CD8-positive, alpha-beta memory T cell (primary cell): ENCODE data around the gene EIF4G1. TPM values are rescaled to one million over a fixed set of nuclear protein-coding genes. Genes with fewer than 3 reads are reported as not detected.

ENCODE experiments used
- CTCF ChIA-PET: fragments of 350-600 bp; sonication (Branson Sonifier 250); formaldehyde crosslinking; loops from one replicate; lab custom pipeline; 2021; ENCODE audit warnings: antibody characterized with exemption; lab: Charles Lee
- POLR2A ChIA-PET: fragments of 350-600 bp; sonication (Branson Sonifier 250); formaldehyde crosslinking; loops from one replicate; lab custom pipeline; 2021; ENCODE audit warnings: antibody characterized with exemption; lab: Charles Lee
- DNase-seq, 5 donors: peaks; one replicate each; pipeline versions ENCODE4 v3.0.0 to v3.0.0-alpha.2; 2020 to 2022; ENCODE audit warnings: mixed read lengths in 1 of 5
- H3K27ac ChIP-seq: one replicate; pipeline ENCODE4 v1.7.0; 2013; ENCODE audit warnings: low read depth, mild to moderate bottlenecking, low read length, moderate library complexity
- H3K27me3 ChIP-seq: 2 replicates; pipeline ENCODE4 v1.7.0; 2013; ENCODE audit warnings: low read length, mild to moderate bottlenecking; ENCODE audit not compliant: insufficient read depth, poor library complexity, severe bottlenecking
- H3K36me3 ChIP-seq: 2 replicates; pipeline ENCODE4 v1.7.0; 2013; ENCODE audit warnings: mild to moderate bottlenecking, low read length, moderate library complexity; ENCODE audit not compliant: insufficient read depth
- H3K4me1 ChIP-seq: 2 replicates; pipeline ENCODE4 v1.7.0; 2013; ENCODE audit warnings: mild to moderate bottlenecking, low read length, moderate library complexity; ENCODE audit not compliant: insufficient read depth
- H3K4me3 ChIP-seq: 2 replicates; pipeline ENCODE4 v1.7.0; 2013; ENCODE audit warnings: mild to moderate bottlenecking, low read length
- H3K9me3 ChIP-seq: 2 replicates; pipeline ENCODE4 v1.7.0; 2013; ENCODE audit warnings: mild to moderate bottlenecking, low read length
- H3K27ac Mint-ChIP-seq, 8 donors: one replicate each; pipeline ENCODE4 v1.8.0; 2020 to 2021; ENCODE audit warnings: mixed read lengths in 8 of 8, mild to moderate bottlenecking in 6 of 8, inconsistent platforms in 3 of 8, moderate library complexity in 3 of 8
- H3K27me3 Mint-ChIP-seq, 2 donors: one replicate each; pipeline ENCODE4 v1.8.0; 2020 to 2021; ENCODE audit warnings: mixed read lengths in 2 of 2, mild to moderate bottlenecking in 1 of 2, moderate library complexity in 1 of 2
- H3K36me3 Mint-ChIP-seq, 3 donors: one replicate each; pipeline ENCODE4 v1.8.0; 2020 to 2021; ENCODE audit warnings: mixed read lengths in 3 of 3, inconsistent platforms in 1 of 3, mild to moderate bottlenecking in 1 of 3
- H3K4me1 Mint-ChIP-seq, 3 donors: one replicate each; pipeline ENCODE4 v1.8.0; 2020 to 2021; ENCODE audit warnings: mixed read lengths in 3 of 3, inconsistent platforms in 1 of 3, mild to moderate bottlenecking in 1 of 3
- H3K4me3 Mint-ChIP-seq, 7 donors: one replicate each; pipeline ENCODE4 v1.8.0; 2020 to 2021; ENCODE audit warnings: mixed read lengths in 7 of 7, mild to moderate bottlenecking in 6 of 7, moderate library complexity in 4 of 7, inconsistent platforms in 2 of 7
- H3K9me3 Mint-ChIP-seq, 5 donors: one replicate each; pipeline ENCODE4 v1.8.0; 2020 to 2022; ENCODE audit warnings: mixed read lengths in 5 of 5, mild to moderate bottlenecking in 3 of 5, moderate library complexity in 2 of 5, inconsistent platforms in 1 of 5
- polyA plus RNA-seq: library from polyadenylated mRNA; unstranded; fragments of 300-500 nt; fragmentation: Illumina TruSeq; gene quantifications from one replicate; pipeline ENCODE4 v1.2.3, GENCODE V29; 2021
- total RNA-seq, 2 experiments: library from RNA; stranded (reverse); gene quantifications; one replicate each; pipeline ENCODE4 v1.2.3, GENCODE V29; 2021

The EIF4G1 gene
- total and polyA plus RNA-seq, 3 experiments from 2014 or later: 46.2 to 694 (median 693) TPM

GRCh38 chr3:184311633-184312032, 2.8 kb upstream of the EIF4G1 start:
- Mint-ChIP-seq H3K27ac (peak overlapping the region in 3 of 8 donors; percentile 52 to 70 (median 68)), H3K27me3 (no peaks in the 10 kb centered on the region), H3K4me1 (peaks cover 9 to 16% (median 14%) of the 10 kb centered on the region in 3 donors), H3K36me3 (peaks cover 0 to 36% (median 23%) of the 10 kb centered on the region in 3 donors), H3K9me3 (no peaks in the 10 kb centered on the region), H3K4me3 (peak overlapping the region in 3 of 7 donors; percentile 13 to 48 (median 45))
- H3K4me1 ChIP-seq: peaks cover 10% of the 10 kb centered on the region
- H3K9me3 ChIP-seq: no peaks in the 10 kb centered on the region
- peaks cover 18% of the 10 kb centered on the region for H3K36me3 ChIP-seq
- H3K27ac ChIP-seq: no peak overlapping the region
- H3K4me3 ChIP-seq: no peak overlapping the region
- H3K27me3 ChIP-seq: no peaks in the 10 kb centered on the region
- ChIA-PET CTCF (interaction anchor here (1.3 kb wide), 1 partner anchor 9 kb away, joined by 4 read pairs; no protein-coding TSS in a partner anchor), POLR2A (no interaction called here)
- DNase-seq: no peak

- peaks cover 8% of the 10 kb centered on the region for H3K36me3 ChIP-seq
- no peaks in the 10 kb centered on the region for H3K9me3 Mint-ChIP-seq
- peak overlapping the region; percentile 83 to 91 (median 88) for H3K4me3 Mint-ChIP-seq
- ChIA-PET POLR2A (interaction anchor here (0.7 kb wide), 1 partner anchor 199 kb away, joined by 3 read pairs; no protein-coding TSS in a partner anchor), CTCF (no interaction called here)
- no peaks in the 10 kb centered on the region for H3K27me3 Mint-ChIP-seq
- H3K27ac ChIP-seq: peak overlapping the region; percentile 82
- H3K9me3 ChIP-seq: no peaks in the 10 kb centered on the region
- no peaks in the 10 kb centered on the region for H3K27me3 ChIP-seq
- H3K36me3 Mint-ChIP-seq: peaks cover 0 to 31% (median 3%) of the 10 kb centered on the region in 3 donors
- H3K27ac Mint-ChIP-seq: peak overlapping the region; percentile 88 to 99 (median 96)
- H3K4me1 ChIP-seq: peaks cover 22% of the 10 kb centered on the region
- H3K4me1 Mint-ChIP-seq: peaks cover 30 to 43% (median 36%) of the 10 kb centered on the region in 3 donors
- DNase-seq: peak; percentile 70 to 85 (median 75)
- peak overlapping the region; percentile 78 for H3K4me3 ChIP-seq
These were observed 515 bp downstream of the EIF4G1 start for GRCh38 chr3:184314700-184315542.

GRCh38 chr3:184315543-184315867, 1.1 kb downstream of the EIF4G1 start:
- H3K27ac Mint-ChIP-seq: peak overlapping the region; percentile 88 to 99 (median 96)
- CTCF ChIA-PET: interaction anchor here (0.7 kb wide), 1 partner anchor 431 kb away, joined by 3 read pairs; no protein-coding TSS in a partner anchor
- Histone ChIP-seq H3K27me3 (no peaks in the 10 kb centered on the region), H3K4me3 (peak overlapping the region; percentile 78), H3K4me1 (peaks cover 22% of the 10 kb centered on the region), H3K36me3 (peaks cover 10% of the 10 kb centered on the region), H3K27ac (peak overlapping the region; percentile 82), H3K9me3 (no peaks in the 10 kb centered on the region)
- peak overlapping the region; percentile 69 to 91 (median 84) for H3K4me3 Mint-ChIP-seq
- H3K36me3 Mint-ChIP-seq: peaks cover 0 to 35% (median 2%) of the 10 kb centered on the region in 3 donors
- DNase-seq: no peak
- POLR2A ChIA-PET: no interaction called here
- H3K4me1 Mint-ChIP-seq: peaks cover 30 to 43% (median 36%) of the 10 kb centered on the region in 3 donors
- no peaks in the 10 kb centered on the region for H3K27me3 Mint-ChIP-seq
- no peaks in the 10 kb centered on the region for H3K9me3 Mint-ChIP-seq

- DNase-seq: peak in 1 of 5 donors; percentile 24
- ChIA-PET POLR2A (no interaction called here), CTCF (interaction anchor here (0.7 kb wide), 2 partner anchors 432 to 1627 kb away, joined by 3 read pairs; no protein-coding TSS in a partner anchor)
- Mint-ChIP-seq H3K36me3 (peaks cover 0 to 41% (median 7%) of the 10 kb centered on the region in 3 donors), H3K4me1 (peaks cover 30 to 43% (median 36%) of the 10 kb centered on the region in 3 donors), H3K4me3 (peak overlapping the region; percentile 69 to 91 (median 84)), H3K9me3 (no peaks in the 10 kb centered on the region), H3K27ac (peak overlapping the region; percentile 88 to 99 (median 96)), H3K27me3 (no peaks in the 10 kb centered on the region)
- H3K9me3 ChIP-seq: no peaks in the 10 kb centered on the region
- H3K27me3 ChIP-seq: no peaks in the 10 kb centered on the region
- peaks cover 16% of the 10 kb centered on the region for H3K36me3 ChIP-seq
- peaks cover 22% of the 10 kb centered on the region for H3K4me1 ChIP-seq
- peak overlapping the region; percentile 39 for H3K4me3 ChIP-seq
- peak overlapping the region; percentile 82 for H3K27ac ChIP-seq
These were observed 1.7 kb downstream of the EIF4G1 start for GRCh38 chr3:184315871-184316661.

- H3K4me3 ChIP-seq: no peak overlapping the region
- H3K27me3 ChIP-seq: no peaks in the 10 kb centered on the region
- H3K4me1 ChIP-seq: peaks cover 22% of the 10 kb centered on the region
- no peaks in the 10 kb centered on the region for H3K27me3 Mint-ChIP-seq
- H3K36me3 ChIP-seq: peaks cover 23% of the 10 kb centered on the region
- DNase-seq: no peak
- peaks cover 30 to 43% (median 36%) of the 10 kb centered on the region in 3 donors for H3K4me1 Mint-ChIP-seq
- peak overlapping the region; percentile 82 for H3K27ac ChIP-seq
- peak overlapping the region; percentile 69 to 91 (median 84) for H3K4me3 Mint-ChIP-seq
- POLR2A ChIA-PET: interaction anchor here (0.6 kb wide), 1 partner anchor 1282 kb away, joined by 3 read pairs; no protein-coding TSS in a partner anchor
- H3K9me3 ChIP-seq: no peaks in the 10 kb centered on the region
- no peaks in the 10 kb centered on the region for H3K9me3 Mint-ChIP-seq
- H3K27ac Mint-ChIP-seq: peak overlapping the region; percentile 88 to 97 (median 95)
- CTCF ChIA-PET: interaction anchor here (0.7 kb wide), 1 partner anchor 1626 kb away, joined by 3 read pairs; no protein-coding TSS in a partner anchor
- H3K36me3 Mint-ChIP-seq: peaks cover 0 to 48% (median 10%) of the 10 kb centered on the region in 3 donors
These were observed 2.4 kb downstream of the EIF4G1 start for GRCh38 chr3:184316792-184317191.

- no peak overlapping the region for H3K4me3 ChIP-seq
- peak overlapping the region; percentile 82 for H3K27ac ChIP-seq
- H3K27me3 ChIP-seq: no peaks in the 10 kb centered on the region
- no peaks in the 10 kb centered on the region for H3K27me3 Mint-ChIP-seq
- H3K9me3 Mint-ChIP-seq: no peaks in the 10 kb centered on the region
- peaks cover 27% of the 10 kb centered on the region for H3K36me3 ChIP-seq
- H3K4me1 ChIP-seq: peaks cover 22% of the 10 kb centered on the region
- H3K4me3 Mint-ChIP-seq: peak overlapping the region in 6 of 7 donors; percentile 26 to 91 (median 84)
- CTCF ChIA-PET: no interaction called here
- no peaks in the 10 kb centered on the region for H3K9me3 ChIP-seq
- H3K4me1 Mint-ChIP-seq: peaks cover 30 to 43% (median 36%) of the 10 kb centered on the region in 3 donors
- peak overlapping the region; percentile 88 to 97 (median 95) for H3K27ac Mint-ChIP-seq
- DNase-seq: no peak
- peaks cover 0 to 52% (median 10%) of the 10 kb centered on the region in 3 donors for H3K36me3 Mint-ChIP-seq
- POLR2A ChIA-PET: interaction anchor here (0.6 kb wide), 1 partner anchor 1283 kb away, joined by 3 read pairs; no protein-coding TSS in a partner anchor
These were observed 2.8 kb downstream of the EIF4G1 start for GRCh38 chr3:184317201-184317600.

GRCh38 chr3:184320104-184320445, 5.7 kb downstream of the EIF4G1 start:
- Mint-ChIP-seq H3K4me1 (peaks cover 29 to 39% (median 31%) of the 10 kb centered on the region in 3 donors), H3K9me3 (no peaks in the 10 kb centered on the region), H3K27ac (peak overlapping the region in 2 of 8 donors; percentile 12 to 68), H3K27me3 (no peaks in the 10 kb centered on the region), H3K4me3 (no peak overlapping the region), H3K36me3 (peaks cover 0 to 80% (median 20%) of the 10 kb centered on the region in 3 donors)
- Histone ChIP-seq H3K36me3 (peaks cover 56% of the 10 kb centered on the region), H3K27me3 (no peaks in the 10 kb centered on the region), H3K9me3 (no peaks in the 10 kb centered on the region), H3K4me3 (no peak overlapping the region), H3K4me1 (peaks cover 22% of the 10 kb centered on the region), H3K27ac (no peak overlapping the region)
- DNase-seq: no peak
- ChIA-PET CTCF (no interaction called here), POLR2A (no interaction called here)
